Right hindlimb (tissue), 1 donor: ENCODE measurements around the gene DDX52.
"Not testable (repeated sequence)": the region's sequence is repeated elsewhere in the genome, so short reads cannot be mapped to it uniquely, and the experiment has no call there.

Experiments
- DNase-seq: peaks from one replicate; pipeline ENCODE4 v3.0.0-alpha.2; 2018

DDX52 gene, protein sequence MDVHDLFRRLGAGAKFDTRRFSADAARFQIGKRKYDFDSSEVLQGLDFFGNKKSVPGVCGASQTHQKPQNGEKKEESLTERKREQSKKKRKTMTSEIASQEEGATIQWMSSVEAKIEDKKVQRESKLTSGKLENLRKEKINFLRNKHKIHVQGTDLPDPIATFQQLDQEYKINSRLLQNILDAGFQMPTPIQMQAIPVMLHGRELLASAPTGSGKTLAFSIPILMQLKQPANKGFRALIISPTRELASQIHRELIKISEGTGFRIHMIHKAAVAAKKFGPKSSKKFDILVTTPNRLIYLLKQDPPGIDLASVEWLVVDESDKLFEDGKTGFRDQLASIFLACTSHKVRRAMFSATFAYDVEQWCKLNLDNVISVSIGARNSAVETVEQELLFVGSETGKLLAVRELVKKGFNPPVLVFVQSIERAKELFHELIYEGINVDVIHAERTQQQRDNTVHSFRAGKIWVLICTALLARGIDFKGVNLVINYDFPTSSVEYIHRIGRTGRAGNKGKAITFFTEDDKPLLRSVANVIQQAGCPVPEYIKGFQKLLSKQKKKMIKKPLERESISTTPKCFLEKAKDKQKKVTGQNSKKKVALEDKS

DNA sequence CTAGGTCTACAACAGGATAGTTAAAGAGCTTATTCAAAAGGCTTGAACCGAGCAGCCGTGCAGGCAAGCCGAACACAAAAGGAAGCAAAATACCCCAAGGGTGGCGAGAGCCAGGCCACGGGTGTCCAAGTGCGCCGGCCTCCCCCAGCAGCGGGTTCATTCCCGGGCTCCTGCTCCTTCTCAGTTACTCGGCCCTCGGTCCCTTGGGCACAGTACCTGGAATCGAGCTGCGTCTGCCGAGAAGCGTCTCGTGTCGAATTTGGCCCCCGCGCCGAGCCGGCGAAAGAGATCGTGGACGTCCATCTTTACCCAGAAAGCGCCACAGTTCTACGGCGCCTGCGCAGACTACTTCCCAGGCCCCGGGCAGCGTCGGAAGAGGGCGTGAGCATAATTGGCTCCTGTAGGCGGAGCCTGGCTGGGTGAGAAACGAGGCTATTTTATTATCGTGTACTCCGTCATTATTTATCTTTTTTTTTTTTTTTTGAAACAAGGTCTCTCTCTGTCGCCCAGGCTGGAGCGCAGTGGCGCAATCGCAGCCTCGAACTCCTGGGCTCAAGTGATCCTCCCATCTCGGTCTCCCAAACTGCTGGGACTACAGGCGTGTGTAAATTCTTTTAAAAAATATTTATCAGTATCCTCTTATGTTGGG is at the start of gene DDX52:
DDX52 (minus strand) TSS at position 329 of the 649 bp plus-strand sequence; CDS start at position 303, 26 bp downstream.
- DNase-seq: peak; percentile 93

DNA sequence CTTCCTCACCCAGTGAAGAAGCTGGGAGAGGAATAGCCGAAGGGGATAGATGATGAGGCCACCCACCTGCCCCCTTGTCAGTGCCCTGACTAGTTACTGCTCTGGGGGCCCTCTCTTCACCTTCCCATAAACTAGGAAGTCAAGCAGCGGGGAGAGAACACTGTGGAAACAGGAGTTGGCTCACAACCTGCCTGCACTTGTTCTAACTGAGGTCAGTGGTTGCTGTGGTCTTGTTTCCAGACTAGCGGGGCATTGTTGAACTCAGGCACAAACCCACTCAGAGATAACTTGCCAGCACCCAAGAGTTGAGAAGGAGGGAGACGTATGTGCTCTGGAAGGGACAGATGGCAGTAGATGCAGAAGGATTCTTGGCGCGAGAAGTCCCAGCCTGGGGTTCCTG is 48.6 kb upstream of the DDX52 start:
- no peak for DNase-seq

DNA sequence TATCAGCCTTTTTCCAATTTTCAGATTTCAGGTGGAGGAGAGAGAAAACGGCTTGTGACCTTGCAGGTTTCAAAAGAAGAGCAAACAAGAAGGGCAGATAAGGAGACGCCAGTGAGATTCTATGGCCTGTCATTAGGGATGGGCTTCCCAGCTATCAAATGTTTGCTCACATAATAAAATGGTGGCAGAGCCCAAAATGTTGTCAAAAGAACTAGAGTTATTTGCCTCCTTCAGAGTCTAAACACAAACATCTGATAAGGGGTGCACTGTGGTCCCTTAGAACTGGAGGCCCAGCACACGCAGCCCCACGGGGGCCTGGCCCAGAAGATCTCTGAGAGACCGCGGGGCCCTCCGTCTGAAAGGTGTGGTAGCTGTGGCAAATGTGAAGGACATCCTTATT is 46.1 kb upstream of the DDX52 start:
- no peak for DNase-seq

DNA sequence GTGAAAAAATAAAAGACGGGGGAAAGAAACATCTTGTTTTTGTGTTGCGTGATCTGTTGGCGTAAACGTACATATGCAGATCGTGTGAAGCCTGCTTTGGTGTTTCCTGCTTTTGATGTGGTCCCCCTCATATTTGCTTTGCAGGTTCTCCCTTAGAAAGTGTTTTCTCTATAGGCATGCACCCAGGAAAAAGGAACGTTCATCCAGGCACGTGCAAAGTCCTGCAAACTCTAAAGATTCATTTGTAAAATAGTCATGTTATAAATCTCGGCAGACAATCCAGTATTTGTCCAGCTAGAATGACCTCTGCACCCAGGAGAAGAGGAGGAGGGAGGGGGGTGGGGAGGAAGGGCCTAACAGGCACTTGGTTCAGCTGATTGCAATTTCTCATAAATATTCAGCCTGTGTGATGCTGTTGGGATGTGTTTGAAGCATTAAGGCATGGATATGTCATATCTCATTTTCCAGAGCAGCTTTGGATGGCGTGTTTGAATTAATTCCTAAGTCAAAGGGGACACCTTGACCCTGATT is 40.3 kb upstream of the DDX52 start:
- no peak for DNase-seq

DNA sequence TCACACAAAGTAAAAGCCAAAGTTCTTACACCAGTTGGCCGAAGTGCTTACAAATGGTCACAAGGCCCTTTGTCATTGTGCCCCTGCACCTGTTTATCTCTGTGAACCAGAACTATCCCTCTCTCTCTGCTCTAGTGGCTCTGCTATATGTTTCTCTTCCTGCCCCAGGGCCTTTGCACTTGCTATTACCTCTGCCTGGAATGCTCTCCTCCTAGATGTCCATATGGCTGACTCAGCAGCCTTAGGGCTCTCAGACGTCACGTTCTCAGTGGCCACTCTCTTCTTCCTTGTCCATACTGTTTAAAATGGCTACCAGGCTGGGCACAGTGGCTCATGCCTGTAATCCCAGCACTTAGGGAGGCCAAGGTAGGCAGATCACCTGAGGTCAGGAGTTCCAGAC is 38.8 kb upstream of the DDX52 start:
- DNase-seq: no peak

DNA sequence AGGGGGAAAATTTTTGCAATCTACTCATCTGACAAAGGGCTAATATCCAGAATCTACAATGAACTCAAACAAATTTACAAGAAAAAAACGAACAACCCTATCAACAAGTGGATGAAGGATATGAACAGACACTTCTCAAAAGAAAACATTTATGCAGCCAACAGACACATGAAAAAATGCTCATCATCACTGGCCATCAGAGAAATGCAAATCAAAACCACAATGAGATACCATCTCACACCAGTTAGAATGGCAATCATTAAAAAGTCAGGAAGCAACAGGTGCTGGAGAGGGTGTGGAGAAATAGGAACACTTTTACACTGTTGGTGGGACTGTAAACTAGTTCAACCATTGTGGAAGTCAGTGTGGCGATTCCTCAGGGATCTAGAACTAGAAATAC is 36.7 kb upstream of the DDX52 start:
- DNase-seq: not testable (repeated sequence)

DNA sequence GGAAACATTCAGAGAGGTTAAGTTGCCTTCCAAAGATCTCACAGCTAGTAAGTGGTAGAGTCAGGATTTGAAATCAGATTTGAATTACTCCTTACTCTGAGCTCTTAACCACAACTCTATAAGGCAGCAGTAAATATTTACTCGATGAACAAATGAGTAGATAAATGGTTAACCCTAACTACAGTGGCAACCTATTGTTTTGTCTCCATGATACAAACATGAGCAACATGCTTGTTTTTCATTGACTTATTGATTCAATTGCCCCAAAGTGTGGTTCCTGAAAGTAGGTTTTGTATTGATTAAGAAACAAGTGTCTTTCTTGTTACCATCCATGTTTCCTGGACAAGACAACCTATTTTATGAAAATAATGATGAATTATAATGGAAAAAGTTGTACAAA is 34.8 kb upstream of the DDX52 start:
- DNase-seq: no peak

DNA sequence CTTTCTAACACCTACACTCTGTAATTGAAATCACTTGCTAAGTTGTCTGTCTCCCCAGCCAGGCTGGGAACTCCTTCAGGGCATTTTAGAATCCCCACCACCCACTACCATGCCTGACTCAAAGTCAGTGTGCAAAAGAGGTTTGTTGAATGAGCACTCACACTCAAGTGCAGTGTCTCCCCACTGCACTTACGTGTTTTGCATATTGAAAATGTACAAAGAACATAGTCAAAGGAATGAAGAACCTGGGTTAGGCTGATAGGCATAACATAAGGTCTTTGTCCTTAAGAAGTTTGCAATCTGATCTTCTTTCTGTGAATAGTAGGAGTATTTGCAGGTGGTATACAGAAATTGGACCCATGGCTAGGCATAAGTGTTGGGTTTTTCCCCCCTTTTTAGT is 33.8 kb upstream of the DDX52 start:
- no peak for DNase-seq

DNA sequence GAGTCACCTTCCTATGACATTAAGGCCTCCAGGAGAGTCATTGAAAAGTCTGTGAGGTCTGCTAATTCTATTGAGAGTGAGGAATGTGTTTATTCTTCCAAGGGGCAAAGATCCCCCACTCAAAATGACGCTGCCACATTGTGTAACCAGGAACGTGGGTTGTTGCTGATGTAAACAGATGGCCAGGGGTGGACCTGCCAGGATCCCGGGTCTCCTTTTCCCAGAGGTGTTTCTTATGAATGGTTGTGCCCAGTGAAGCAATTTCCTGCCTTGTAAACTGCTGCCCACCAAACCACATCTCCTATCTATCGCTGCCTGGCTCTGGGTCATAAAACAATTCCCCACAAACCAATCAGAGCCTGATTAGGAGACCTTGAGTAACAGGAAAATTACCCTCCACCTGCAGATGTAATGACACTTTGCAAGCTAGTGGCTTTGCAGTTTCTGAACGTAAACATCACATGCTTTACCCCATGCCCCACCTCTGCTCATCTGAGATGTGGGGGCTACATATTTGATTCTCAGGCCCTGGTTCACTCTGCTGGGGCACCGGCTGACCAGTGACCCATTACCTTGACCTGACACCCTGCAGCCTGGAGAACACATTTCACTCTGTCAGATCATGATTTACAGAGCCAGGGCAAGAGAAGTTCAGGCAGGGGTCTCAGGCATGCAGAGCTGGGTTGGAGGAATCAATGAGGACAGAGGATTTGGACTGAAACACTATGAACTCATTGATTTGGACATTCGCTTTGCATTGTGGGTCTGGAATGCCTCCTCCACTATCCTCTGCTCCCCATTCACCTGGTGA is 33.1 kb upstream of the DDX52 start:
- no peak for DNase-seq

DNA sequence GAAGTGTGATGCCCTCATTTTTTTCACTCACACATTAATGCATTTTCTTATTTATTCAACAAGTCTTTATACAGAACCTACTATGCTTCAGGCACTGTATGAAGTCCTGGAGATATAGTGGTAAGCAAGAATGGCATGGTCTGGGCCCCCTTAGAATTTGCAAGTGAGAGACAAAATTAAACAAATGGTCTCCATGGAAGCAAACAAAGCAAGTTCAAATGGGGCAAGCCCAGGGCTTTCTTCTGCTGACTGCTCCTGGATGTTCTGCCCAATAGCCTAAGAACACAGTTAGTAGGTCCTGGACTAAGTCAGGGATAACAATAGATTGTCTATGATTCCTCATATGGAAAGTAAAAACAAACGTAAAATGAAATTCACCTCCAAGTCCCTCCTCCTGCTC is 31.3 kb upstream of the DDX52 start:
- DNase-seq: no peak

DNA sequence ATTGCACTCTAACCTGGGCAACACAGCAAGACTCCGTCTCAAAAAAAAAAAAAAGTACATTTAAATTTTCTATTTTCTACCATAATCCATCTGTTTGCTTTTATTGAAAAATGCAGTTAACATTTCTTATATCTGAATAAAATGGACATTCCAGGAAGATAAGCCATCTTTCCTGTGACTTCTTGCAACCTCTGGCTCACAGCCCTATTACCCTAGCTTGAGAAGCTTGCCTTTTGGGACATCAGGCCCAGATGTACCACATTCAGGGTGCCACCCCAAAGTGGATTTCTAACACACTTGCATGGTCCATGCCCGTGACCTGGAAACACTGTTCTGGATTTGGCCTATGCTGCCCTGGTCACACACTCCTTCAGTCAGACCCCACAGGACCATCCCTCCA is 30.1 kb upstream of the DDX52 start:
- DNase-seq: no peak

DNA sequence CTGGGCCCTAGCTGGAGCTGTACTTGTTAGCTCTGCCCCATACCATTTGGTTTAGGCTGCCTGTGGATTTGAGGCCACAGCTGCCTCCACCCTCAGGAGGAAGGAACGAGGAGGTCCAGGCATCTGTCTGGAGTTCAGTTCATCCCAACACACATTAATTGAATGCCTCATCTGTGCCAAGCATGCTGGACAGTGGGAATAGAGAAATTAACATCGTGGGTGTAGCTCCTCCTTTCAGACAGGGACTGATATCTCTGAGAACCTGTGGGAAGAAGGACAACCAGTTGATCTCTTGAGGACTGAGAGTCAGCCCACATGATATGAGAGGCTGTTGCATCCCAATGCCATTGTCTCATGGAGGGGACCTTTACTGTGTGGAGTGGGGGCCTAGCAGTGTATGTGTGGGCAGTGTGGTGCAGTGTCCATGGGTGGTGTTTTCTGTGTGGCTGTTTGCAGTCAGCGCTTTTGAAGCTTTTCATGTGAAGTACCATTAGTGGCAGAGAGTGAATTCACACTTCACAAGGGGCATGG is 29.4 kb upstream of the DDX52 start:
- no peak for DNase-seq

DNA sequence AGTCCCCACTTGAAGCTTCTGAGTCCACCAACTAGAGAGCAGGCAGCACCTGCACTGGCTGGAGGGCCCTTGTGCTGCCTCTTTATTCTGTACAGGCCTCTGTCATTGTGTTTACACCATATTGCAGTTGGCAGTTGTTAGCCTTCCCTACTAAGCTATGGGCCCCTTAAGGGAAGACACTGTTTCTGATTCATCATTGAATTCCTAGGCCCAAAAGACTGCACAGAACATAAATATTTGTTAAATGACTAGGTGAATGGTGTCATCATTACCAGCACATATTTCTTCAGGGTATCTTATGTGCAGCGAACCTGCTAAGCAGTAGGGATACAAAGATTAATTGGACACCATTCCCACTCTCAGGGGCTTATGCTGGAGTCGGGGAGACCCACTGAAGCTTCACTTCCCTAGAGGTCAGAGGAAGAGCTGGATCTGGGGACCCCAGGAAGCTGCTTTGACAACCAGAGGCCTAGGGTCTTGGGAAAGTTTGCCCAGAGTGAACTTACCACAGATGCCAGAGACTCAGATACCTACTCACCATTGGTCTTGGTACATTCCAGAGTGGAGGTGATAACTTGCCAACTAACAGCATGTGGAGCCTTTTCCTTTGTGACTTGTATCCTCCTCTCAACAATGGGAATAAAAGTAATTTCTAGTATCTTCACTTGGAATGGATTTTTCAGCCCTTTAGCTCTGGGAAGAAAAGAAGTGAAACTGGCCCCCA is 28.7 kb upstream of the DDX52 start:
- no peak for DNase-seq

DNA sequence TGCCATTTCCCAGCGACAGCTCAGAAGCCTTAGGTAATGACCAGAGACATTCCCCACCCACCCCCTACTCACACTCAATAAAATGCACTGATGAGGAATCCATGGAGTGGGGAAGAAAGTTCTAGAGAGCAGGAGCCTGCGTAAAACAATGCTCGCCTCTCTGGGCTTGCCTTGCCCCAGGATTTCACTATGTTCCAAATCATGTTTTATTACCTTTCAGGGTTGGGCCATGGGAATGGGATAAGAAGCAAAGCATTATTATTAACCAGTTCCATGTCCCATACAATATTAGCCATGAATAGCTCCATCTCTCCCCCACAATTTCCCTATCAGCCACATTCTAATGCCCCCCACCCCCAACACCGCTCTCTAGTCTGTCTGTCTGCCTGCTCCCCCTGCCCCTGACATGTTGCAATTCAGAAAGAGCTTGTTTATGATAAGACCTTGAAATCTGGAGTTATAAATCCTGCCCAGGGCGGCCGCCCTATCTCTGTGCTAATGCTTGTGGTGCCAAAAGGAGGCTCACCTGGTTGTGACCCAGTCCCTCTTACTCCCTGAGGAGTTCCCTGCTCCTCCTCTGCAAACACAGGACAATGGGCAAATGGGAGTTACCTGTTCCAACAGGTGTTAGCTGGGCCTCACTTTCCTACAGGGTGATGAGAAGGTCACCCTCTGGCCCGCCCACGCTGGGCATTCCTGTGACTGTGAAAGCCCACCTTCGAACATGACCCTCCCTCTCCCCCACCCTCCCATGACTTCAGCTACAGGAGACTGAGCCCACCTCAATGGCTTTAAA is 28.0 kb upstream of the DDX52 start:
- DNase-seq: no peak

DNA sequence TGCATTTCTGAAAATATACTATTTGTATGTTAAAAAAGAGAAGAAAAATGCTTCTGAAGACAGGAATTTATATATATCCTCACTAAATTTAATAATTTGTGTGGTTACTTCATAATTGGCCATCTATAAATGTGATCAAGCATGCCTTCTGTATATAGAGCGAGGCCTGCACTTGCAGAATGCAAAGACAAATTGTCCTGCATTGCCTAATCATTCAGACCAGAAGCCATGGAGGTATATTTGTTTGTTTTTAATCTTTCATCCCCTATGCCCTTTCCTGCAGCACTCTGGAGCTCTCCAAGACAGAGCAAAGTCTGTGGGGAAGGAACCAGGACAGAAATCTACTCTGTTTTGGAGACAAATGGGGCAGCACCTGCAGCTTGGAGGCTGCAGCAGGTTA is 23.8 kb upstream of the DDX52 start:
- DNase-seq: no peak

DNA sequence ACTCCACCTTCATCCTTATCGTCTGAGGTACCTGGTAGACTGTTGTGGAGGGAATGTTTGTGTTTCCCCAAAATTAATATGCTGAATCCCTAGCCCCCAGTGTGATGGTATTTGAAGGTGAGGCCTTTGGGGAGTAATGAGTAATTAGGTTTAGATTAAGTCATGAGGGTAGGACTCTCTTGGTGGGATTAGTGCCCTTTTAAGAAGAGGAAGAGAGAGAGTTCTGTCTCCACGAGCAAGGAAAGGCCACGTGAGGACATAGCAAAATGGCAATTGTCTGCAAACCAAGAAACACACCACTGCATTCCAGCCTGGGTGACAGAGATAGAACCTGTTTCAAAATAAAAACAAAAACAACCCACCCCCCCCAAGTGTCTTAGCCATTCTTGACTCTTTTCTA is 21.0 kb upstream of the DDX52 start:
- no peak for DNase-seq

DNA sequence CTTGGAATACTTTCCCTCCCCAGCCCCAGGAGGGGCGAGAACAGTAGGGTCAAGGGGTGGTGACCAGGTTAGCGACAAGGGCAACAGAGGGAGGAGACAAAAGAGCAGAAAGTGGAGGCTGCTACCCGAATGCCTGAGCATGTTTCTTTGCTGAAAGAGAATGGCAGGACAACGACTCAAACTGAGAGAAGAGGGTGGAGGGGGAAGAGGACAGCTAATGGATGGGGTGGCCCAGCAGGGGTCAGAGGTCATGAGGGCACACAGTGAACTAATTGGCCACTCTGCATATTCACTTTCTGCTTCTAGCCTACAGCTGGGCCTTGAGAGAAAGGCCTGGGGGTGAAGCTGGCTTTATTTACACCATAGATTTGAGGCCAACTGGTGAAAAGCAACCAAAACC is 19.1 kb upstream of the DDX52 start:
- no peak for DNase-seq

DNA sequence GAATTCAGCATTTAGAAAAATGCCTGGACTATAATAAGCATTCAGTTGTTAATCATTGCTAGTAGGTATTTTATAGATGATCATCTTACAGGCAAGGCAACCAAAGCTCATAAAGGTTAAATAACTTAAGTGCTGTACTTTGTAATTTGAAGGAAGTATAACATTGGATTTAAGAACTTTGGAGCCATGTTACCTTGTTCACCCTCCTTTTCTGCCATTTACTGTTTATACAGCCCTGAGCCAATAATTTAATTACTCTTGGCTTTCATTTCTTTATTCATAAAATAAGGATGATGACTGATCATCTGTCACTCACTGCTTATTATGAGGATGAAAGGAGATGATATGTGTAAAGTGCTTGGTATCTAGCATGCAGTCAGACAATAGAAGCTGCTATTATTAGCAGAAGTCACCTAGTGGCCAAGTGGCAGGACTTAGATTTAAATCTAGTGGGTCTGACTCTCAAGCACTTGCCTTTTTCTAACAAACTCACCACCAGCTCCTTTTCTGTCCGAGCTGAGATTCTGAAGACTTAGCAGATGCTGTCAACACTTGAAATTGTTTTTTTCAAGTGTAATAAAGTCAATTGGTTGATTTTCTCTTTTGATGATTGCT is 18.3 kb upstream of the DDX52 start:
- no peak for DNase-seq

DNA sequence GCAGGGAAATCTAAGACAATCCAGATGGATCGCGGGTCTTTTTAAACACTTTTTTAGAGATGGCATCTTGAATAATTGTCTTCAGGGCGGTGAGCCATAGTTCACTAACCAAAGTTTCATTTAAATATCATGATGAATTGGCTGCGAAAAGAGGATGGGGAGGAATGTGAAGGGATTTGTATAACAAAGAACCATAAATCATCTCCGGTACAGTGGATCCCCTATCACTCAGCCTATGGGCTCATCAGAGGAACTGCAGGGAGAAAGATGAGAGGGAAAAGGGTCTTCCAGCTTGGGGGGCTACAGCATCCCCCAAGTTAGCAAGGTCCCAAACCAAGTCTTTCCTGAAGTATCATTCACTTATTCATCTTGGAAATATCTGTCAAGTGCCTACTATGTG is 16.7 kb upstream of the DDX52 start:
- no peak for DNase-seq

DNA sequence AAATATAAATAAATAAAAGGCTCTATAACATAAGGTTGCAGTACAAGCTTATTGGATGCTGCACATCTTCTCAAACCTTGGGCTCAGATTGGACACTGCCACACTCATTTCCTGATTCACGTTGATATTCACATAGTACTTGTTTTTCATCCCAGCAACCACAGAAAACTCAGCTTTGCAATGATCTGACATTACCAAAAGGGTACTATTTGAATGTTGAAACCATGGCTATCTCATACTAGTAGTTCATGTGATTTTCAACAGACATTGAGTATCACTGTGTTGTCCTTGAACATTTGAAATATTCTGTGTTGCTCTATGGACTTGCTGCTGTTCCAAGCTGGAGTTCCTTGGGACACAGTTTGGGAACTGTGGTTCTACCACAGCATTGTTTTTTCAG is 14.0 kb upstream of the DDX52 start:
- DNase-seq: no peak

DNA sequence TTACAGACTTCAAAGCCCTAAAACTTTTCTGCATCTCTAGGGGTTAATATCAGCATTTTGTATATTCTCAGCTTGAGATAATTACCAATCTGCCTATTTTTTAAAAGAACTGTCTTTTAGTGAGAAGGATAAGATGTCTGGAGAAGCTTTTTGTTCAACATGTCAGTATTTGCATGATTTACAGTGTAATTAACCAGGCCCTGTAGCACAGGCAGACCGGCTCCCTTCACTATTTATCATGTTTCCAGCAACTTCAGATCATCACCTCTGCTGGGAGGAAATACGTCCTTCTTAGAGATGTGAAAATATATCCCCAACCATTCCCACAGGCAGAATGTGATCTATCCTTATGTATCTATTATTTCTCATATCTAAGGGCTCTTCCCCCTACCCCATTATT is 8.6 kb upstream of the DDX52 start:
- no peak for DNase-seq
